ENCODE data around the gene MYDGF. TPM values are rescaled to one million over a fixed set of nuclear protein-coding genes. Genes with fewer than 3 reads are reported as not detected.

Gene MYDGF
- total RNA-seq, 1 experiment from 2014 or later: 58.2 TPM

DNA sequence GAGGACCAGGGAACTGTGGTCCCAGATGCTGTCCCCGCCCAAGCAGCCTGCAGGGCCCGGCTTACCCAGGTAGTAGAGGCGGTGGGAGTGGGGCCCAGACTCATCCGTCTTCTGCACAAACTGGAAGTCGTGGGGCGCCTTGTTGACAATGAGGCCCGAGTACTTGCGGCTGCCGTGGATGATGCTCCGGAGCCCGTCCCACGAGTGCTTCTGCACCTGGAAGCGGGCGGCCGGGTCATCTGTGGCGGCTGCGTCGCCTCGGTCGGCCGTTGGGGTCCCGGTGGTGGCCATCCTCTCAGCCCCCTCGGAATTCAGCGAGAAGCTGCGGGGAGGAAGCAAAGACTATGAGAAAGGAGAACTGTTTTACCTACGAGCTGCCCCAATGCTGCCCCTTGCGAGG lies 43.9 kb upstream of the MYDGF start:
- no peak overlapping the region for H3K27ac Mint-ChIP-seq
- DNase-seq (ENCODE audit: low spot score): no peak
- no peak overlapping the region for H3K4me3 Mint-ChIP-seq
- no peak for ATAC-seq
- no peaks in the 10 kb centered on the region for H3K9me3 Mint-ChIP-seq
- TF ChIP-seq, protein P1, sequence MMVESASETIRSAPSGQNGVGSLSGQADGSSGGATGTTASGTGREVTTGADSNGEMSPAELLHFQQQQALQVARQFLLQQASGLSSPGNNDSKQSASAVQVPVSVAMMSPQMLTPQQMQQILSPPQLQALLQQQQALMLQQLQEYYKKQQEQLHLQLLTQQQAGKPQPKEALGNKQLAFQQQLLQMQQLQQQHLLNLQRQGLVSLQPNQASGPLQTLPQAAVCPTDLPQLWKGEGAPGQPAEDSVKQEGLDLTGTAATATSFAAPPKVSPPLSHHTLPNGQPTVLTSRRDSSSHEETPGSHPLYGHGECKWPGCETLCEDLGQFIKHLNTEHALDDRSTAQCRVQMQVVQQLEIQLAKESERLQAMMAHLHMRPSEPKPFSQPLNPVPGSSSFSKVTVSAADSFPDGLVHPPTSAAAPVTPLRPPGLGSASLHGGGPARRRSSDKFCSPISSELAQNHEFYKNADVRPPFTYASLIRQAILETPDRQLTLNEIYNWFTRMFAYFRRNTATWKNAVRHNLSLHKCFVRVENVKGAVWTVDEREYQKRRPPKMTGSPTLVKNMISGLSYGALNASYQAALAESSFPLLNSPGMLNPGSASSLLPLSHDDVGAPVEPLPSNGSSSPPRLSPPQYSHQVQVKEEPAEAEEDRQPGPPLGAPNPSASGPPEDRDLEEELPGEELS (CRISPR knock-in tag; IDR thresholded peaks at IDR 0.05): no peak
- no peaks in the 10 kb centered on the region for H3K4me1 Mint-ChIP-seq
- H3K27me3 Mint-ChIP-seq (ENCODE audit: low read depth): no peaks in the 10 kb centered on the region
- ChIA-PET POLR2A (no interaction called here), CTCF (no interaction called here)
- H3K36me3 Mint-ChIP-seq: peaks cover 45% of the 10 kb centered on the region

DNA sequence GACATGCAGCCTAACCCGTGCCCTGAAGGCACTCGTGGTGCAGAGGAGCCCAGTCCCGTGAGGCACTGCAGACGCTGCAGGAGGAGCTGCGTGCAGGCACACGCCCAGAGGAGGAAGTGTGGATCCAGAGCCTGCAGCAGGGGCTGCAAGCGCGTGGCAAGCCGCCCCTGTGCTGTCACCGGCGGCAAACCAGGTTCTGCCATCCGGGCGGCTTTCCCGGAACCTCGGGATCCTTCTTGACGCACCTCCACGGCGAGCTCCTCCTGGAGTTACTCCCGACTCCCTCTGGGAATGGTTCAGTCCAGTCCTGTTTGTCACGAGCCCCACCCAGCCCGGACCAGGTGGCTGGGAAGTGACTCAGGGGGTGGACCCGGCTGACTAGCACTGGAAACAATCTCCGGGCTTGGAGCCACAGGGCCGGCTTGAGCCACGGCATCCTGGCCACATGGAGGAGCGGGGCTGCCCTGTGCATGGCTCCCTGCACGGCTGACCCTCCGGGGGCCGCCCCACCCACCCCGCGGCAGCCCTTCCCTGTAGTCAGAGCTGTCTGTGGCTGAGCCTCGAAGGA lies 43.3 kb upstream of the MYDGF start:
- Mint-ChIP-seq H3K4me3 (no peak overlapping the region), H3K9me3 (no peaks in the 10 kb centered on the region), H3K4me1 (no peaks in the 10 kb centered on the region), H3K27me3 (ENCODE audit: low read depth) (no peaks in the 10 kb centered on the region), H3K36me3 (peaks cover 41% of the 10 kb centered on the region), H3K27ac (no peak overlapping the region)
- ChIA-PET POLR2A (no interaction called here), CTCF (no interaction called here)
- ATAC-seq: no peak
- TF ChIP-seq NFYB (CRISPR knock-in tag; conservative IDR thresholded peaks at IDR 0.05; ENCODE audit: low read depth) (no peak), NR2C2 (CRISPR knock-in tag; IDR thresholded peaks at IDR 0.05) (no peak), FOXJ3 (CRISPR knock-in tag; IDR thresholded peaks at IDR 0.05; ENCODE audit: borderline replicate concordance) (no peak), HMGA2 (CRISPR knock-in tag; IDR thresholded peaks at IDR 0.05) (no peak), ZNF423 (CRISPR knock-in tag; IDR thresholded peaks at IDR 0.05) (no peak), IRF2 (CRISPR knock-in tag; IDR thresholded peaks at IDR 0.05; ENCODE audit: borderline replicate concordance, low read depth) (no peak), SMAD4 (CRISPR knock-in tag; IDR thresholded peaks at IDR 0.05) (no peak)
- TF ChIP-seq, protein P2, sequence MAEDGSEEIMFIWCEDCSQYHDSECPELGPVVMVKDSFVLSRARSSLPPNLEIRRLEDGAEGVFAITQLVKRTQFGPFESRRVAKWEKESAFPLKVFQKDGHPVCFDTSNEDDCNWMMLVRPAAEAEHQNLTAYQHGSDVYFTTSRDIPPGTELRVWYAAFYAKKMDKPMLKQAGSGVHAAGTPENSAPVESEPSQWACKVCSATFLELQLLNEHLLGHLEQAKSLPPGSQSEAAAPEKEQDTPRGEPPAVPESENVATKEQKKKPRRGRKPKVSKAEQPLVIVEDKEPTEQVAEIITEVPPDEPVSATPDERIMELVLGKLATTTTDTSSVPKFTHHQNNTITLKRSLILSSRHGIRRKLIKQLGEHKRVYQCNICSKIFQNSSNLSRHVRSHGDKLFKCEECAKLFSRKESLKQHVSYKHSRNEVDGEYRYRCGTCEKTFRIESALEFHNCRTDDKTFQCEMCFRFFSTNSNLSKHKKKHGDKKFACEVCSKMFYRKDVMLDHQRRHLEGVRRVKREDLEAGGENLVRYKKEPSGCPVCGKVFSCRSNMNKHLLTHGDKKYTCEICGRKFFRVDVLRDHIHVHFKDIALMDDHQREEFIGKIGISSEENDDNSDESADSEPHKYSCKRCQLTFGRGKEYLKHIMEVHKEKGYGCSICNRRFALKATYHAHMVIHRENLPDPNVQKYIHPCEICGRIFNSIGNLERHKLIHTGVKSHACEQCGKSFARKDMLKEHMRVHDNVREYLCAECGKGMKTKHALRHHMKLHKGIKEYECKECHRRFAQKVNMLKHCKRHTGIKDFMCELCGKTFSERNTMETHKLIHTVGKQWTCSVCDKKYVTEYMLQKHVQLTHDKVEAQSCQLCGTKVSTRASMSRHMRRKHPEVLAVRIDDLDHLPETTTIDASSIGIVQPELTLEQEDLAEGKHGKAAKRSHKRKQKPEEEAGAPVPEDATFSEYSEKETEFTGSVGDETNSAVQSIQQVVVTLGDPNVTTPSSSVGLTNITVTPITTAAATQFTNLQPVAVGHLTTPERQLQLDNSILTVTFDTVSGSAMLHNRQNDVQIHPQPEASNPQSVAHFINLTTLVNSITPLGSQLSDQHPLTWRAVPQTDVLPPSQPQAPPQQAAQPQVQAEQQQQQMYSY (CRISPR knock-in tag; IDR thresholded peaks at IDR 0.05): no peak
- TF ChIP-seq, protein P3, sequence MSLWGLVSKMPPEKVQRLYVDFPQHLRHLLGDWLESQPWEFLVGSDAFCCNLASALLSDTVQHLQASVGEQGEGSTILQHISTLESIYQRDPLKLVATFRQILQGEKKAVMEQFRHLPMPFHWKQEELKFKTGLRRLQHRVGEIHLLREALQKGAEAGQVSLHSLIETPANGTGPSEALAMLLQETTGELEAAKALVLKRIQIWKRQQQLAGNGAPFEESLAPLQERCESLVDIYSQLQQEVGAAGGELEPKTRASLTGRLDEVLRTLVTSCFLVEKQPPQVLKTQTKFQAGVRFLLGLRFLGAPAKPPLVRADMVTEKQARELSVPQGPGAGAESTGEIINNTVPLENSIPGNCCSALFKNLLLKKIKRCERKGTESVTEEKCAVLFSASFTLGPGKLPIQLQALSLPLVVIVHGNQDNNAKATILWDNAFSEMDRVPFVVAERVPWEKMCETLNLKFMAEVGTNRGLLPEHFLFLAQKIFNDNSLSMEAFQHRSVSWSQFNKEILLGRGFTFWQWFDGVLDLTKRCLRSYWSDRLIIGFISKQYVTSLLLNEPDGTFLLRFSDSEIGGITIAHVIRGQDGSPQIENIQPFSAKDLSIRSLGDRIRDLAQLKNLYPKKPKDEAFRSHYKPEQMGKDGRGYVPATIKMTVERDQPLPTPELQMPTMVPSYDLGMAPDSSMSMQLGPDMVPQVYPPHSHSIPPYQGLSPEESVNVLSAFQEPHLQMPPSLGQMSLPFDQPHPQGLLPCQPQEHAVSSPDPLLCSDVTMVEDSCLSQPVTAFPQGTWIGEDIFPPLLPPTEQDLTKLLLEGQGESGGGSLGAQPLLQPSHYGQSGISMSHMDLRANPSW (CRISPR knock-in tag; conservative IDR thresholded peaks at IDR 0.05; ENCODE audit: low read depth): no peak
- TF ChIP-seq, protein P4, sequence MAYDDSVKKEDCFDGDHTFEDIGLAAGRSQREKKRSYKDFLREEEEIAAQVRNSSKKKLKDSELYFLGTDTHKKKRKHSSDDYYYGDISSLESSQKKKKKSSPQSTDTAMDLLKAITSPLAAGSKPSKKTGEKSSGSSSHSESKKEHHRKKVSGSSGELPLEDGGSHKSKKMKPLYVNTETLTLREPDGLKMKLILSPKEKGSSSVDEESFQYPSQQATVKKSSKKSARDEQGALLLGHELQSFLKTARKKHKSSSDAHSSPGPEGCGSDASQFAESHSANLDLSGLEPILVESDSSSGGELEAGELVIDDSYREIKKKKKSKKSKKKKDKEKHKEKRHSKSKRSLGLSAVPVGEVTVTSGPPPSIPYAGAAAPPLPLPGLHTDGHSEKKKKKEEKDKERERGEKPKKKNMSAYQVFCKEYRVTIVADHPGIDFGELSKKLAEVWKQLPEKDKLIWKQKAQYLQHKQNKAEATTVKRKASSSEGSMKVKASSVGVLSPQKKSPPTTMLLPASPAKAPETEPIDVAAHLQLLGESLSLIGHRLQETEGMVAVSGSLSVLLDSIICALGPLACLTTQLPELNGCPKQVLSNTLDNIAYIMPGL (CRISPR knock-in tag; IDR thresholded peaks at IDR 0.05): no peak
- no peak for DNase-seq (ENCODE audit: low spot score)

DNA sequence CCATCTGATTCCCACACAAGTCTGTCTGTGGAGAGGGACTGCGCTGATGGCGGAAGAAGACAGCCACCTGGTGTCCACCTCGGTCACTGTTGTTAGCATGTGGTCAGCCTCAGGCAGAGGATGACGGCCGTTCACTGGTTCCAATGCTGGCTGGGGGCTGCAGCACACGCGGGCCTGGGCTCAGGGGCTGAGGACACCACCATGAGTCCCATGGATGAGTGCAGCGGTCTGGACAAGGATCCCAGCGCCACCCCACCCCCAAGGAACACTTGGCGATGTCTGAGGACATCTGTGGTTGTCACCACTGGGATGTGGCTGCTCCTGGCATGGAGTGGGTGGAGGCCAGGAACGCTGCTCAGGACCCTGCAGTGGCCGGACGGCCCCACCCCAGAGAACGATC lies 42.6 kb upstream of the MYDGF start:
- no peak overlapping the region for H3K4me3 Mint-ChIP-seq
- no peak for DNase-seq (ENCODE audit: low spot score)
- no peak for ATAC-seq
- ChIA-PET CTCF (no interaction called here), POLR2A (no interaction called here)
- H3K27me3 Mint-ChIP-seq (ENCODE audit: low read depth): no peaks in the 10 kb centered on the region
- H3K9me3 Mint-ChIP-seq: no peaks in the 10 kb centered on the region
- no peak overlapping the region for H3K27ac Mint-ChIP-seq
- no peaks in the 10 kb centered on the region for H3K4me1 Mint-ChIP-seq
- peaks cover 41% of the 10 kb centered on the region for H3K36me3 Mint-ChIP-seq
- TF ChIP-seq, protein P5, sequence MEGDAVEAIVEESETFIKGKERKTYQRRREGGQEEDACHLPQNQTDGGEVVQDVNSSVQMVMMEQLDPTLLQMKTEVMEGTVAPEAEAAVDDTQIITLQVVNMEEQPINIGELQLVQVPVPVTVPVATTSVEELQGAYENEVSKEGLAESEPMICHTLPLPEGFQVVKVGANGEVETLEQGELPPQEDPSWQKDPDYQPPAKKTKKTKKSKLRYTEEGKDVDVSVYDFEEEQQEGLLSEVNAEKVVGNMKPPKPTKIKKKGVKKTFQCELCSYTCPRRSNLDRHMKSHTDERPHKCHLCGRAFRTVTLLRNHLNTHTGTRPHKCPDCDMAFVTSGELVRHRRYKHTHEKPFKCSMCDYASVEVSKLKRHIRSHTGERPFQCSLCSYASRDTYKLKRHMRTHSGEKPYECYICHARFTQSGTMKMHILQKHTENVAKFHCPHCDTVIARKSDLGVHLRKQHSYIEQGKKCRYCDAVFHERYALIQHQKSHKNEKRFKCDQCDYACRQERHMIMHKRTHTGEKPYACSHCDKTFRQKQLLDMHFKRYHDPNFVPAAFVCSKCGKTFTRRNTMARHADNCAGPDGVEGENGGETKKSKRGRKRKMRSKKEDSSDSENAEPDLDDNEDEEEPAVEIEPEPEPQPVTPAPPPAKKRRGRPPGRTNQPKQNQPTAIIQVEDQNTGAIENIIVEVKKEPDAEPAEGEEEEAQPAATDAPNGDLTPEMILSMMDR (IDR thresholded peaks at IDR 0.05): no peak
- TF ChIP-seq, protein P6, sequence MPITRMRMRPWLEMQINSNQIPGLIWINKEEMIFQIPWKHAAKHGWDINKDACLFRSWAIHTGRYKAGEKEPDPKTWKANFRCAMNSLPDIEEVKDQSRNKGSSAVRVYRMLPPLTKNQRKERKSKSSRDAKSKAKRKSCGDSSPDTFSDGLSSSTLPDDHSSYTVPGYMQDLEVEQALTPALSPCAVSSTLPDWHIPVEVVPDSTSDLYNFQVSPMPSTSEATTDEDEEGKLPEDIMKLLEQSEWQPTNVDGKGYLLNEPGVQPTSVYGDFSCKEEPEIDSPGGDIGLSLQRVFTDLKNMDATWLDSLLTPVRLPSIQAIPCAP (CRISPR knock-in tag; IDR thresholded peaks at IDR 0.05): no peak
- no peak for TF ChIP-seq HMGA2 (CRISPR knock-in tag; IDR thresholded peaks at IDR 0.05)
- TF ChIP-seq ELF4 (CRISPR knock-in tag; IDR thresholded peaks at IDR 0.05; ENCODE audit: low read depth): no peak
- TF ChIP-seq, protein P7, sequence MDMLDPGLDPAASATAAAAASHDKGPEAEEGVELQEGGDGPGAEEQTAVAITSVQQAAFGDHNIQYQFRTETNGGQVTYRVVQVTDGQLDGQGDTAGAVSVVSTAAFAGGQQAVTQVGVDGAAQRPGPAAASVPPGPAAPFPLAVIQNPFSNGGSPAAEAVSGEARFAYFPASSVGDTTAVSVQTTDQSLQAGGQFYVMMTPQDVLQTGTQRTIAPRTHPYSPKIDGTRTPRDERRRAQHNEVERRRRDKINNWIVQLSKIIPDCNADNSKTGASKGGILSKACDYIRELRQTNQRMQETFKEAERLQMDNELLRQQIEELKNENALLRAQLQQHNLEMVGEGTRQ (CRISPR knock-in tag; IDR thresholded peaks at IDR 0.05): no peak

Data from WTC11 (cell line).